Measurements from ENCODE around the gene CRB1.

CRB1 gene

DNA sequence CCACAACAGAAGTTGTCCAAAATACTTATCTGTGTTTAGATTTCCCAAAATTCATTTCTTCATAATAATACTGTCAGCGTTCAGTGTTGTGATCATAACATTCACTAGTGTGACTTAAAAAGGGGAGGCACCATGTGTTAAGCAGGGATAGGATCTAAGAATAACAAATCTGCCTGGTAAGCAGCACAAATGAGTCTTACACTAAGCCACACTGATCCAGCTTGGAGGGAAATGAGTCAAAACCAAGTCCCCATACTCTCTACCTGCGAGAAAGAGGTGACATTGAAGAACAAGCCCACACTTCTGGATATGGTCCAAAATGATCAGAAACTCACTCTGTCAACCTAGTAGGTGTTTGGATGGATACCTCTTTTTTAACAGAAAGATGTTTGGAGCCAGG, 145.5 kb downstream of the CRB1 start:
- TF ChIP-seq TAF1 (IDR thresholded peaks at IDR 0.05; ENCODE audit: borderline replicate concordance, low read depth, low read length) (no peak), POLR2AphosphoS5 (IDR thresholded peaks at IDR 0.05; ENCODE audit: low read depth, low read length) (no peak), POLR2A (IDR thresholded peaks at IDR 0.05; ENCODE audit: low read depth, low read length) (no peak)
- no peak for FAIRE-seq
- no peak for DNase-seq (ENCODE audit: insufficient read length)

DNA sequence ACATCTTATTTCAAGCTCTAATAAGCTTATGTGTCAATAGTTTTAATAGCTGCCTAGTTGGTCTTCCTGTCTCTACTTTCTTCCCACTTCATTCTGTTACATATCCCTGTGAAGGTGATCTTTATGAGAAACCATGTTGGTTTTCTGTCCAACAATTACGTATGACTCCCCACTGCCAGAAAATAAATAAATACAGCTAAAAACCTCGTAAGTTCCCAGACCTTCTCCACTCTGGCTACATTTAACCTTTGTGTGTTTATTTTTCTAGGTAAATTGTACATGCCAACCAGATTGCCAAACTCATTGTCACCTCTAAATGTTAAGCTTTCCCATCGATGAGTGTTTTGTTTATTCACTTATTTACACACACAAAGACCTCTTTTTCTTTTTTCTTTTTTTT, 147.2 kb downstream of the CRB1 start:
- DNase-seq (ENCODE audit: insufficient read length) (no peak), FAIRE-seq (no peak)
- TF ChIP-seq POLR2A (IDR thresholded peaks at IDR 0.05; ENCODE audit: low read depth, low read length) (no peak), TAF1 (IDR thresholded peaks at IDR 0.05; ENCODE audit: borderline replicate concordance, low read depth, low read length) (no peak)

DNA sequence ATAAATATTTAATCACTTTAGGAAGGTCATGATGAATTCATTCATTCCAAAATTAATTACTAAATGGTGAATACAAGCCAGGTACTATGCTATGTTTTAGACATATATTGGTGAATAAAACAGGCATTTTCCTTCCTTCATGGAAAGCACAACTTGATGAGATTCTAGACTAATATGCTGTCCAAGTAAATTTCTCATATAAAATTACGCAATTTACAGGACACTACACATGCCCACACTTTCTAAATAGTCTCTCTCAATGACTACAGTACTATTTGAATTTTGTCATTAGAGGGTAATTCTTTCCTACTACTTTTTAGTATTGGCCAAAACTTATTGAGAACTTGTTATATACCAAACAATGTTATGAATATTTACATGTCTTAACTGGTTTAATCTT, 150.6 kb downstream of the CRB1 start:
- no peak for FAIRE-seq
- no peak for DNase-seq (ENCODE audit: insufficient read length)
- no peak for TF ChIP-seq POLR2AphosphoS5 (IDR thresholded peaks at IDR 0.05; ENCODE audit: low read depth, low read length)

DNA sequence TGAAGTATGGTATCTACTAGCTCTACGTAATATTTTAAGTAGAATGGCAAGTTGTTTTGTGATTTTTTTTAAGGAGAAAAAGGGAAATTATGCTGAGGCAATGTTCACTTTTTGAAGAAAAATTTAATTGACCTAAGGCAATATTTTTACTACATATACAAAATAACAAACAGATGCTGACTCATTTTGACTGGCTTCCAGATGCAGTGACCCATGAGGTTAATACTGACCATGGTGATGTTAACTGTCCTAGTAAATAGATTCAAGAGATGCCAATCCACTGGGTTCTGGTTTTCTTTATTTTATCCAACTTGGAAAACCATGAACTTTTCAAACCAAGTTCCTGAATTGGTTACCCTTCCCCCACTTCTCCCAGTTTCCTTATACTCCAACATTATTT, 154.9 kb downstream of the CRB1 start:
- TF ChIP-seq POLR2AphosphoS5 (IDR thresholded peaks at IDR 0.05; ENCODE audit: low read depth, low read length) (no peak), TAF1 (IDR thresholded peaks at IDR 0.05; ENCODE audit: borderline replicate concordance, low read depth, low read length) (no peak), POLR2A (IDR thresholded peaks at IDR 0.05; ENCODE audit: low read depth, low read length) (no peak)
- FAIRE-seq (no peak), DNase-seq (ENCODE audit: insufficient read length) (no peak)

DNA sequence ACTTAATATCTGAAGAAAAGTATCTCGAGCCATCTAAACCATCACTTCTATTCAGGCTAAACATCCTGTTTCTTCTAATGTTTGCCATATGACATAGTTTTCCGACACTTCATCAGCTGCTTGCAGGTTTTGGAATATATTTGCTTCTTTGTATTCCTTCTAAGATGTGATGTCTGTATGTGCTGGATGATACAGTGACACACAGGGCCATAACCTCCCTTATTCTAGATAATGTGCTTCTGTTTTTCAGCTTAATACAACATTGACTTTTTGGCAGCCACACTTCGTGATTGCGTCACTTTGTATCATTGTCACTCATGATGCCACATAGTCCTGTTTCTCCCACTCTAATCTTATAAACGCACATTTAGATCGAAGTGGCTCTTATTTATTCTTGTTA, 156.3 kb downstream of the CRB1 start:
- DNase-seq (ENCODE audit: insufficient read length) (no peak), FAIRE-seq (no peak)
- no peak for TF ChIP-seq POLR2AphosphoS5 (IDR thresholded peaks at IDR 0.05; ENCODE audit: low read depth, low read length)
- no peak for TF ChIP-seq TAF1 (IDR thresholded peaks at IDR 0.05; ENCODE audit: borderline replicate concordance, low read depth, low read length)

DNA sequence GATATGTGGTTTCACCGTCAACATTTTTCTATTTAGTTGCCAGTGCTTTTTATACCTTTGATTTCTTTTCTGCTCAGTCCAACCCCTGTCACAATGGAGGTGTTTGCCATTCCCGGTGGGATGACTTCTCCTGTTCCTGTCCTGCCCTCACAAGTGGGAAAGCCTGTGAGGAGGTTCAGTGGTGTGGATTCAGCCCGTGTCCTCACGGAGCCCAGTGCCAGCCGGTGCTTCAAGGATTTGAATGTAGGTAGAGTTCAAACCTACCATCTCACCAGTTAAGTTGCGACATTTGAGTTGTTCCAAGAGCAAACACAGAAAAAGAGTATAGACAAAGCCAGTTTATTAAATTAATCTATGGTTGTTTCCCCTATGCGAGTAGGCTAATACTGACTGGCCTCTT, 161.3 kb downstream of the CRB1 start:
- no peak for FAIRE-seq
- TF ChIP-seq POLR2A (IDR thresholded peaks at IDR 0.05; ENCODE audit: low read depth, low read length) (no peak), TAF1 (IDR thresholded peaks at IDR 0.05; ENCODE audit: borderline replicate concordance, low read depth, low read length) (no peak), POLR2AphosphoS5 (IDR thresholded peaks at IDR 0.05; ENCODE audit: low read depth, low read length) (no peak)
- DNase-seq (ENCODE audit: insufficient read length) = no peak

DNA sequence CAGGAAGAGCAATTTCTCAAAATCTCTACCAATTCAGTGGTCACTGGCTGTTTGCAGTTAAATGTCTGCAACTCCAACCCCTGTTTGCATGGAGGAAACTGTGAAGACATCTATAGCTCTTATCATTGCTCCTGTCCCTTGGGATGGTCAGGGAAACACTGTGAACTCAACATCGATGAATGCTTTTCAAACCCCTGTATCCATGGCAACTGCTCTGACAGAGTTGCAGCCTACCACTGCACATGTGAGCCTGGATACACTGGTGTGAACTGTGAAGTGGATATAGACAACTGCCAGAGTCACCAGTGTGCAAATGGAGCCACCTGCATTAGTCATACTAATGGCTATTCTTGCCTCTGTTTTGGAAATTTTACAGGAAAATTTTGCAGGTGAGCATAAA, 167.2 kb downstream of the CRB1 start:
- FAIRE-seq (no peak), DNase-seq (ENCODE audit: insufficient read length) (no peak)
- TF ChIP-seq TAF1 (IDR thresholded peaks at IDR 0.05; ENCODE audit: borderline replicate concordance, low read depth, low read length) (no peak), POLR2A (IDR thresholded peaks at IDR 0.05; ENCODE audit: low read depth, low read length) (no peak), POLR2AphosphoS5 (IDR thresholded peaks at IDR 0.05; ENCODE audit: low read depth, low read length) (no peak)

DNA sequence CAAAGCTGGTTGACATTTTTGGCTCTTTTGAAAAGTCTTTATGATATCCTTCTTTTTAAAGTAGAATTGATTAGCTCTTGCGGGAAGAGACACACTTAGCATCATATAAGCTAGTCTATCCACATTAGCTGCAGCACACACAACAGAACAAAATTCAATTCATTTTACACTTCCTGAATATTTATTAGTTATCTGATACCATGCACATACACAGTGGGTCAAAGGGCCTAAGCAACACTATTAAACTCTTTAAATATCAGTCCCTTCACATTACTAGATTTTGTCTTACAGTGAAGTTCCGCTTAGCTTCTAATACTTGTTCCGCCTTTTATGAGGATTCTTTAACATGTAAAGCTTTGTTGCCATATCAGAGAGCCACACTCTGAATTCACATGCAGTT, 169.5 kb downstream of the CRB1 start:
- no peak for FAIRE-seq
- no peak for DNase-seq (ENCODE audit: insufficient read length)
- TF ChIP-seq POLR2A (IDR thresholded peaks at IDR 0.05; ENCODE audit: low read depth, low read length) (no peak), POLR2AphosphoS5 (IDR thresholded peaks at IDR 0.05; ENCODE audit: low read depth, low read length) (no peak)

DNA sequence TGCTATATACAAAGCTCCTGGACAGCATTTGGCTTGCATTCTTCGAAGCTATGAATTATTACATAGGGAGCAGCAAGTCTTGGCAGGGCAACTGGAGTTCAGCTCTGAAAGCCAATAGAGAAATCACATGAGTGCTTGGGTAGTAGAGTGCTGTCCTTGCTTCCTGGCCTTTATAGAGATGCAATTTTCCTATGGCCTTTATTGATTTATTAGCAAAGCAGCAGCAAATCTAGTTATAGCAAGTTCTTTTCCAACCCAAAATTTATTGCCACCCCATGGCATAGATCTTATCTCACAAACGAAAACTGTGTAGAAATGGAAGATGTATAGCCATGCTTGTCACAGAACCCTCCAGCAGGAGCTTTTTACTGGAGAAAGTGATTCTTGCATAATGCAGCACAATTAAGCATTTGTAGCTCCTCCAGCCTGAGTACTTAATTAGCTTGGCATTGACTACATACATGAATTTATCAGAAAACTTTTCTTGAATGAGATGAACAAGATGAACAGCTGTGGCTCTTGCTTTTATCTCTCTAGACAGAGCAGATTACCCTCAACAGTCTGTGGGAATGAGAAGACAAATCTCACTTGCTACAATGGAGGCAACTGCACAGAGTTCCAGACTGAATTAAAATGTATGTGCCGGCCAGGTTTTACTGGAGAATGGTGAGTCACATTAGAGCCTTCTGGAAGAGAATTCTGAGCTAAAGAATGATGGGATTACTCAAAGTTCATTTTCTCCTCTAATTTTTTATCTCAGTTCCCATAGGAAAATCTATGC, 170.1 kb downstream of the CRB1 start:
- FAIRE-seq (no peak), DNase-seq (ENCODE audit: insufficient read length) (no peak)
- TF ChIP-seq POLR2A (IDR thresholded peaks at IDR 0.05; ENCODE audit: low read depth, low read length) (no peak), POLR2AphosphoS5 (IDR thresholded peaks at IDR 0.05; ENCODE audit: low read depth, low read length) (no peak), TAF1 (IDR thresholded peaks at IDR 0.05; ENCODE audit: borderline replicate concordance, low read depth, low read length) (no peak)

DNA sequence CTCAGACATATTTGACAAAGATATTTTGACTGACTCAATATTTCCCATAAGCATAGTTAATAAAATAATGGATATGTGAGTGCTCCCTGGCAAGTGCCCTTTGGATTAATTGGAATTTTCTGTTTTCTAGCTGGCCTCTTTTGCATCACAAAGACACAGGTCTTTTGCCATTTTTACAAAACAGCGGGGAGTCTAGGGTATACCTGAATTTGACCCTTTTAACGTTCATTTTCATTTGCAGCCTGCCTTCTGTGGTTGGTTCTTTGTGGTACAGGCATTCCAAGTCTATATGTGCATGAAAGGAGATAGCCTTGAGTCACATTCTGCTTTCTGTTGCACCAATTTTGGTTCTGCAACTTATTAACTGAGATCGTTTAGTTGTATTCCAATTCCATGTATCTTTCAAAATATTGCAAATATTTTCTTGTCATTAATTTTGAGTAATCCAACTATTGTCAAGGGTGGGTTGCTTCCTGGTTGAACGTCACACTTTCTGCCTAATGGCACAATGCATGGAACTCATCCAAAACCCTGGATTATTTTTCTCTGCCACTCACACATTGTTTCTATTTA, 171.7 kb downstream of the CRB1 start:
- TF ChIP-seq POLR2AphosphoS5 (IDR thresholded peaks at IDR 0.05; ENCODE audit: low read depth, low read length) (no peak), POLR2A (IDR thresholded peaks at IDR 0.05; ENCODE audit: low read depth, low read length) (no peak), TAF1 (IDR thresholded peaks at IDR 0.05; ENCODE audit: borderline replicate concordance, low read depth, low read length) (no peak)
- FAIRE-seq (no peak), DNase-seq (ENCODE audit: insufficient read length) (no peak)

DNA sequence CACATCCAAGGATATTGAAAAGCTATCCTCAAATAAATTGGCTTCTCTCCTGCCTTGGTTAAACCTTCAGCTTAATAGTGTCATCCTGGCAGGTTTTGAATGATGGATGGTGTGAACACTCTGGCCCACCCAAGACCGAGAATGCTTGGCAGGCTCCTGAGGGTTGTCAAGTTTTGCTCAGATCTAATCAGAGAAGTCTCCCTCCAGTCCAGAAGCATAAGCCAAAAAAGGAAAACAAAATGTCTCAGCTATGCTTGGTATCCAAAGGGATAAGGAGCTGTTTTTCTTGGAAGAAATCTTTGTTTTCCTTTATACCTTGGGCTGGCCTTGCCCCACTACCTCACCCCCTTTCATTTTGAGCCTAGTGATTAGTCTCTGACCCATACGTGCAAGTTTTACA, 172.7 kb downstream of the CRB1 start:
- DNase-seq (ENCODE audit: insufficient read length) (no peak), FAIRE-seq (no peak)
- TF ChIP-seq TAF1 (IDR thresholded peaks at IDR 0.05; ENCODE audit: borderline replicate concordance, low read depth, low read length) (no peak), POLR2AphosphoS5 (IDR thresholded peaks at IDR 0.05; ENCODE audit: low read depth, low read length) (no peak), POLR2A (IDR thresholded peaks at IDR 0.05; ENCODE audit: low read depth, low read length) (no peak)

DNA sequence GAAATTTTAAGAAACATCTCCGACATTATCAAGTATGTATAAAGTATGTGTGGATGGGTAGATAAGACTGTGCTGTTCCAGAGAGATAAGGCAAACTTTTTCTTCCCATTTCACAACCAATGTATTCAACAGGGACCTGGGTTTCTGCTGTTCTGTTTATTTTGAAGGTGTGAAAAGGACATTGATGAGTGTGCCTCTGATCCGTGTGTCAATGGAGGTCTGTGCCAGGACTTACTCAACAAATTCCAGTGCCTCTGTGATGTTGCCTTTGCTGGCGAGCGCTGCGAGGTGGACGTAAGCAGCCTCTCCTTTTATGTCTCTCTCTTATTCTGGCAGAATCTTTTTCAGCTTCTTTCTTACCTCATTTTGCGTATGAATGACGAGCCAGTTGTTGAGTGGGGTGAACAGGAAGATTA, 174.0 kb downstream of the CRB1 start:
- FAIRE-seq = no peak
- DNase-seq (ENCODE audit: insufficient read length) = no peak

More for the DNA sequence above, 174.0 kb downstream of the CRB1 start:
- TF ChIP-seq POLR2A (IDR thresholded peaks at IDR 0.05; ENCODE audit: low read depth, low read length) (no peak), POLR2AphosphoS5 (IDR thresholded peaks at IDR 0.05; ENCODE audit: low read depth, low read length) (no peak), TAF1 (IDR thresholded peaks at IDR 0.05; ENCODE audit: borderline replicate concordance, low read depth, low read length) (no peak)
